ENCODE results near the gene RABGGTA. TPM values are rescaled to one million over a fixed set of nuclear protein-coding genes. Genes with fewer than 3 reads are reported as not detected.
A peak's percentile ranks its signal among the peaks of the same experiment; 100 is the strongest.

Gene RABGGTA
- total RNA-seq, 1 donor from 2014 or later: 54.0 TPM

GRCh38 chr14:24234095-24235005 is 37.0 kb downstream of the RABGGTA start:
- Histone ChIP-seq H3K4me3 (ENCODE audit: low read depth, low read length) (no peak overlapping the region), H3K36me3 (ENCODE audit: control insufficient read depth, insufficient read depth, low read length) (peaks cover 2% of the 10 kb centered on the region), H3K27me3 (ENCODE audit: control insufficient read depth, insufficient read depth, low read length) (no peaks in the 10 kb centered on the region)
- no peak for DNase-seq (ENCODE audit: low read depth)
- TF ChIP-seq CTCF (IDR thresholded peaks at IDR 0.05; ENCODE audit: insufficient read depth, low read length, poor library complexity, severe bottlenecking): no peak

- Histone ChIP-seq H3K27me3 (ENCODE audit: control insufficient read depth, insufficient read depth, low read length) (no peaks in the 10 kb centered on the region), H3K36me3 (ENCODE audit: control insufficient read depth, insufficient read depth, low read length) (peaks cover under 1% of the 10 kb centered on the region), H3K4me3 (ENCODE audit: low read depth, low read length) (peak overlapping the region; percentile 91)
- no peak for DNase-seq (ENCODE audit: low read depth)
- no peak for TF ChIP-seq CTCF (IDR thresholded peaks at IDR 0.05; ENCODE audit: insufficient read depth, low read length, poor library complexity, severe bottlenecking)
Measured at GRCh38 chr14:24233538-24233866, 37.9 kb downstream of the RABGGTA start.

GRCh38 chr14:24232645-24233537 is 38.5 kb downstream of the RABGGTA start, which contains the start of gene GMPR2:
Gene GMPR2 (plus strand): TSS chr14:24232929. CDS start chr14:24233254, 325 bp downstream.
- Histone ChIP-seq H3K27me3 (ENCODE audit: control insufficient read depth, insufficient read depth, low read length) (no peaks in the 10 kb centered on the region), H3K4me3 (ENCODE audit: low read depth, low read length) (peak within 1 kb of the TSS; percentile 91), H3K36me3 (ENCODE audit: control insufficient read depth, insufficient read depth, low read length) (no peaks in the 10 kb centered on the region)
- no peak for TF ChIP-seq CTCF (IDR thresholded peaks at IDR 0.05; ENCODE audit: insufficient read depth, low read length, poor library complexity, severe bottlenecking)
- no peak for DNase-seq (ENCODE audit: low read depth)

GRCh38 chr14:24232121-24232644 is 39.2 kb downstream of the RABGGTA start, which contains the start of gene NEDD8:
Gene NEDD8 (minus strand): TSS chr14:24232367. CDS start chr14:24232267, 100 bp downstream.
- H3K36me3 ChIP-seq (ENCODE audit: control insufficient read depth, insufficient read depth, low read length): no peaks in the 10 kb centered on the region
- H3K27me3 ChIP-seq (ENCODE audit: control insufficient read depth, insufficient read depth, low read length): no peaks in the 10 kb centered on the region

More at GRCh38 chr14:24232121-24232644, 39.2 kb downstream of the RABGGTA start, which contains the start of gene NEDD8:
- TF ChIP-seq CTCF (IDR thresholded peaks at IDR 0.05; ENCODE audit: insufficient read depth, low read length, poor library complexity, severe bottlenecking): no peak
- peak within 1 kb of the TSS; percentile 91 for H3K4me3 ChIP-seq (ENCODE audit: low read depth, low read length)
- DNase-seq (ENCODE audit: low read depth): no peak

Measured in kidney epithelial cell (primary cell).